Measurements from ENCODE around the gene KRTAP10-7.
"Not testable (repeated sequence)": the region's sequence is repeated elsewhere in the genome, so short reads cannot be mapped to it uniquely, and the experiment has no call there.

The KRTAP10-7 gene, protein sequence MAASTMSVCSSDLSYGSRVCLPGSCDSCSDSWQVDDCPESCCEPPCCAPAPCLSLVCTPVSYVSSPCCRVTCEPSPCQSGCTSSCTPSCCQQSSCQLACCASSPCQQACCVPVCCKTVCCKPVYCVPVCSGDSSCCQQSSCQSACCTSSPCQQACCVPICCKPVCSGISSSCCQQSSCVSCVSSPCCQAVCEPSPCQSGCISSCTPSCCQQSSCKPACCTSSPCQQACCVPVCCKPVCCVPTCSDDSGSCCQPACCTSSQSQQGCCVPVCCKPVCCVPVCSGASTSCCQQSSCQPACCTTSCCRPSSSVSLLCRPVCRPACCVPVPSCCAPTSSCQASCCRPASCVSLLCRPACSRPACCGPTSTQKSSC

DNA sequence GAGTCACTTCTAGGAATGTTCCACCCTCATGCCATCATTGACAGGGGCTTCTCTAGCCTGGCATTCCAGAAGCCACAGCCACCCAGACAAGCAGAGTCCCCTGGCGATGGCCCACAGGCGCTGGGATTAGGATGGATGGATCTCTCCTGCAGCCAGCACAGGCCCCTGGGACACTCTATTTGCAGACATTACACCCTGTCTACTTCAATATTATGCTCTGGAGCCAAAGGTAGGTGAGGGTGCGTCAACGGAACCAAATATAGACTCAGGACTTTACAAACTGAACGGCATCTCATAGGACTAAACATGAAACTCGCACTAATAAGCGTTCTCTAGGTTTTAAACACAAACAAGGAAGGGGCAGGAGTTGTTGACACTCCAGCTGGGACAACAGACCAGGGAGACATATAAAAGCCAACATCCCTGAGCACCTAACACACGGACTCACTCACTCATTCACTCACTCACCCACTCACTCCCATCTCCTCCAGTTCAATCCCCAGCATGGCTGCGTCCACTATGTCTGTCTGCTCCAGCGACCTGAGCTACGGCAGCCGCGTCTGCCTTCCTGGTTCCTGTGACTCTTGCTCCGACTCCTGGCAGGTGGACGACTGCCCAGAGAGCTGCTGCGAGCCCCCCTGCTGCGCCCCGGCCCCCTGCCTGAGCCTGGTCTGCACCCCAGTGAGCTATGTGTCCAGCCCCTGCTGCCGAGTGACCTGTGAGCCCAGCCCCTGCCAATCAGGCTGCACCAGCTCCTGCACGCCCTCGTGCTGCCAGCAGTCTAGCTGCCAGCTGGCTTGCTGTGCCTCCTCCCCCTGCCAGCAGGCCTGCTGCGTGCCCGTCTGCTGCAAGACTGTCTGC is at the start of gene KRTAP10-7:
Gene KRTAP10-7, plus strand, starts transcription at position 480 of the 861 bp plus-strand sequence. Its CDS starts 25 bp downstream, at position 505.
- not testable (repeated sequence) for DNase-seq

DNA sequence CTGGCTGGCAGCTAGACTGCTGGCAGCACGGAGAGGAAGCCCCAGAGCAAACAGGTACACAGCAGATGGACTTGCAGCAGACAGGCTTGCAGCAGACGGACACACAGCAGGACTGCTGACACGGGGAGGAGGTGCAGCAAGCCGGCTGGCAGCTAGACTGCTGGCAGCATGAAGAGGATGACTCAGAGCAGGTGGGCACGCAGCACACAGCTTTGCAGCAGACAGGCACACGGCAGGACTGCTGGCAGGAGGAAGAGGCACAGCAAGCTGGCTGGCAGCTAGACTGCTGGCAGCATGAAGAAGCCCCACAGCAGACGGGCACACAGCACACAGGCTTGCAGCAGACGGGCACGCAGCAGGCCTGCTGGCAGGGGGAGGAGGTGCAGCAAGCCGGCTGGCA is 49.6 kb upstream of the KRTAP10-7 start:
- no peak for DNase-seq

DNA sequence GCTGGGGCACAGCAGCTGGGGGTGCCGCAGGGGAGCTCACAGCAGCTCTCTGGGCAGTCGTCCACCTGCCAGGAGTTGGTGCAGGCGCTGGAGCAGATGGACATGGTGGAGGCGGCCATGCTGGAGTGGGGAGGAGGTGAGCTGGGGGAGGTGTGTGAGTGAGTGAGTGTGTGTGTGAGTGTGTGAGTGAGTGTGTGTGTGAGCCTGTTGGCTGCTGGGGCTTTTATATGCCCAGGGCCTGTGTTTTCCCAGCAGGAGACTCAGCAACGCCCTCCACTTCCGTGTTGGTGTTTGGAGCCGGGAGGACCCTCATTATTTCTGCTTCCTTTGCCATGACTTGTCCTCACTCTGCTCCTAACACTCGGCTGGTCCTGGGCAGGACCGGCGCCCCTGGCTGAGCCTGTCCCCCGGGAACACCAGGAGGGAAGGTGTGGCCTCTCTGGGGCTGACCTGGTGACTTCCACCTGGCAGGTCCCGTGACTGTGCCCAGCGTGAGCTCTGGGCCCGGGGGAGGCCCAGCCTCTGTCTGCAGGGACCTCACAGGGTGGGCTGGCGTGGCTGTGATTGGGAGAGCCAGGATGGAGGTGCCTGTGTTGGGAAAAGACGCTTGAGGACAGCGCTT is 48.9 kb upstream of the KRTAP10-7 start, which contains the start of gene KRTAP10-2:
Gene KRTAP10-2, minus strand, starts transcription at position 166 of the 622 bp plus-strand sequence. Its CDS starts 47 bp downstream, at position 119.
- no peak for DNase-seq

DNA sequence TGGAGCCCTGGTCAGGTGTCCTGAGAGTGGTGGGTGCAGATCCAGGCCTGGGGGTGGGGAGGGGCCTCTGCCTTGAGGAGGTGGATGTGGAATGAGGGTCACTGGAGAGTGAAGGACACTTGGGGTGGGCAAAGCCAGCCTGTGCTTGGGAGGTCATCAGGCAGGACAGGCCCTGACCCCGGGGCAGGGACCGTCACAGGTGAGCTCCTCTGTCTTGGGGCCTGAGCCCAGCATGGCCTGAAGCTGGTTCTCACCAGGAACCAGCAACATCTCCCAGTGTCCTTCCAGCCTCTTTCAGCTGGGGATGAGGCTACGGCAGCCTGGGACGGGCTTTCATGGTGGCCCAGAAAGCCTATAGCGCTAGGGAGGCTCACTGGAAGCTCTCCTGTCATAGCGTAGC is 48.3 kb upstream of the KRTAP10-7 start:
- no peak for DNase-seq

DNA sequence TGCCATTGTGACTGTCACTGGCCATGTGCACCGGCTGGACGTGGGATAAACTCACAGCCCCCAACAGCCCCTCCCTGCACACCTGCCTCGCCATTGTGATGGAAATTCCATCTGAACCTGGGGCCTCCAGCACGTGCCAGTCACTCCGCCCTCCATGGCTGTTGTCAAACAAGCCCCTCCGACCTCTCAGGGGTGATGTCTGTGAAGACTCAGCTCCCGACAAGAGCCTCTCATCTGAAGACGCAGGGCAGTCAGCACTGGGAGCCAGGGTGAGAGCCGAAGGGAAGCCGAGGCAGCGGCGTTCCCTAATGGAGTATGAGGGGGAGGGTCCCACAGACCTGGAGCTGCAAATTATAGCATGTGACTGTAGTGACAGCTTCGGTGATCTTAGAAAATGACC is 47.7 kb upstream of the KRTAP10-7 start:
- no peak for DNase-seq

DNA sequence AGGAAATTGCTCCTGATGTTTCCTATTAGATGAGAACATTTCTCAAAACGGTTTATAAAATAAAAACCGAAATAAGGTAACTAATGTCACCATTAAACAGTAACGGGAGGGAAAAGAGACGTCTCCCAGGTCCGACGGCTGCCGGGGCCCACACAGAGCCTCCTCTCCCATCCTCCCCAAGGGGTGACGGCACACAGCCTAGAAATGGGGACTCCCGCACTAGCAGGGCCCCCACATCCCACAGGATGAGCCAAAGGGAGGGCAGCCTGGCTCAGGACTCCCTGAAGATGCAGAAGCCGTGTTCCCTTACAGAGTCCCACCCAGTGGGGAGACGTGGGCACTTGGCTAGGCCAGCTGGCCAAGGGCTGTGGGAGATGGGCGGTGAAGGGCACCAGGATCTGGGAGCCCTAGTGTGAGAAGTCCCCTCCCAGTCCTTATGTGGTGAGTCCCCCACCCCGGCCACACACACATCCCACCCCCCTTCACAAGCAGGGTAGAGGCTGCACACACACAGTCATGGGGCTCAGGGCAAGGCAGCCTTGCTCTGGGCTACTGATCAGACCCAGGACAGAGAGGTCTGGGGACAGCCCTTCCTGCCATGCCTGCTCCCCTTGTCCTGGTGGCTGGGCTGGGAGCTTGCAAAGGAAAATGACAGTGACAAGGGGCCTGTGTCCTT is 45.1 kb upstream of the KRTAP10-7 start:
- no peak for DNase-seq

DNA sequence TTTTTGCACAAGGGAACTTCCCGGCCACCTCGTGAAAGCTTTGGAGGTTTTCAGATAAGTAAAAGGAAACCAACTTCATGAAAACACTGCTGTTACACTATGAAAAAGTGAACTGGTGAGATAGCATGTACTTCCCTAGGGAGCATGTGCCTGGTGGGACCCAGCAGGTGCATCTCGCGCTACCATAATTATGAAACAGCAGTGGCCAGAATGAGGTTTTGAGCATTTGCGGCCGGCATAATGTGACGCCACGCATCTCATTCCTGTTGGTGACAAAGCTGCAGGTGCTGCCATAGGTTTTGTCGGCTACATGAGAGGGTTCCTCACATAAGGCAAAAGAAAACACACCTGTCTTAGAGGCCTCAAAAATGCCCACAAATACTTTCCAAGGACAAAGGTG is 43.5 kb upstream of the KRTAP10-7 start:
- no peak for DNase-seq

DNA sequence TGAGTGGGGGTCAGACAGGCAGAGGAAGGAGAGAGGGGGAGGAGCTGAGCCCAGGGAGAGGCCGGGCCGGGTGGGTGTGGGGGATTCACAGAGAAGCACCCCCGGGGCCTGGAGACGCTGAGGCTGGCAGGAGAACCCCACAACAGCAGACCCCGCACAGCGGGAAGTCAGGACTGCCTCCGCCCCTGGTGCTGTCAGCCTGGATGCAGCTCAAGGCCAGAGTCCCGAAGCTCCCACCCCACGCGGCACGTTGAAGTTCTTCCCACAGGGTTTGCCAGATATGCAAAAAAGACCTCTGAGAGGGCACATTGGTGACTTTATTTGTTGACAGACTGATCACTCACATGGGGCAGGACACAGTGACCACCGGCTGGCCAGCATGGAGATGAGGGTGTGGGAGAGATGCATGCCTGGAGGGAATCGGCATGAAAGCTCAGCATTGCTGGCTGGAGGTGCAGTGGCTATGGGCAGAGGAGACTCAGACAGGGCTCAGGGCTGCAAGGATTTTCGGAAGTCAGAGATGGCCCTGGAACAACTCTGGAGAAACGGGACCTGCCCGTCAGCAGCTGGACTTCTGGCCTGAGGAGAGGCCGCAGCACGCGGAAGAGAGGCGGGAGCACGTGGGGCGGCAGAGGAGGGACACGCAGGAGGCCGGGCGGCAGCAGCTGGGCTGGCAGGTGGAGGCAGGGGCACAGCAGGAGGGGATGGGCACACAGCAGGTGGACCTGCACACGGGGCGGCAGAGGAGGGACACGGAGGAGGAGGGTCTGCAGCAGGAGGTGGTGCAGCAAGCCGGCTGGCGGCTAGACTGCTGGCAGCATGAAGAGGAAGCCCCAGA is 42.7 kb upstream of the KRTAP10-7 start:
- DNase-seq = no peak

DNA sequence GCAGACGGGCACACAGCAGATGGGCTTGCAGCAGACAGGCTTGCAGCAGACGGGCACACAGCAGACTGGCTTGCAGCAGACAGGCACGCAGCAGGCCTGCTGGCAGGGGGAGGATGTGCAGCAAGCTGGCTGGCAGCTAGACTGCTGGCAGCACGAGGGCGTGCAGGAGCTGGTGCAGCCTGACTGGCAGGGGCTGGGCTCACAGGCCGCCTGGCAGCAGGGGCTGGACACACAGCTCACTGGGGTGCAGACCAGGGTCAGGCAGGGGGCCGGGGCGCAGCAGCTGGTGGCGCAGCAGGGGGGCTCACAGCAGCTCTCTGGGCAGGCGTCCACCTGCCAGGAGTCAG is 42.1 kb upstream of the KRTAP10-7 start:
- DNase-seq = not testable (repeated sequence)

DNA sequence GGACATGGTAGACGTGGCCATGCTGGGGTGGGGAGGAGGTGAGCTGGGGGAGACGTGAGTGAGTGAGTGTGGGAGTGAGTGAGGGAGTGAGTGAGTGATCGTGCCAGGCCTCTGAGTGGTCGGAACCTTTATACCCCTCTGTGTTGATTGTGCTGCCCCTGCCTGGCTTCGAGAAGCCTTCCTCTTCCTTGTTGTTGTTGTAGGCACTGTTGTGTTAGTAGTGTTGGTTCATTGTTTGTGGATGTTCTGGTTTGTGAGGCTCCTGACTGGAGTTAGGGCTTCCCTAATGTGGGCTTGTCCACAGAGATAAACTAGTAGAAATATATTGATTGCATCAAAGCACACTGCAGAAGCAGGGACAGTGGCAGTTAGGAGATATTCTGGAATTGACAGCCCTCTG is 41.7 kb upstream of the KRTAP10-7 start, which contains the start of gene KRTAP10-3:
Gene KRTAP10-3, minus strand, starts transcription at position 101 of the 400 bp plus-strand sequence. Its CDS starts 80 bp downstream, at position 21.
- DNase-seq = no peak

DNA sequence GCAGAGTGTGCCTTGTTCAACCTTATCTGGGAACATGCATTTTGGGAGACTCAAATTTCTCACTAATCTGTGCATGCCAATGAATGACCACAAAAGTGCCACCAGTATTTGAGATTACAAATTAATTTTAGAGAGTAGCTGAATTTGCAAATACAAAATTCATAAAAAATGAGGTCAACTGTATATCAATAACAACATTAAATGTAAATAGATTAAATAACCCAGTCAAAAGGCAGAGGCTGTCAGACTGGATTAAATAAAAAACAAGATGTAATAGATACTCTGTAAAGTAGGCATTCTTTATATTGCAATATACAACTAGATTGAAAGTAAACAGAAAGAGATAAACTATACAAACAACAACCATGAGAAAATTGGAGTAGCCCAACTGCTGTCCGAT is 36.3 kb upstream of the KRTAP10-7 start:
- no peak for DNase-seq

DNA sequence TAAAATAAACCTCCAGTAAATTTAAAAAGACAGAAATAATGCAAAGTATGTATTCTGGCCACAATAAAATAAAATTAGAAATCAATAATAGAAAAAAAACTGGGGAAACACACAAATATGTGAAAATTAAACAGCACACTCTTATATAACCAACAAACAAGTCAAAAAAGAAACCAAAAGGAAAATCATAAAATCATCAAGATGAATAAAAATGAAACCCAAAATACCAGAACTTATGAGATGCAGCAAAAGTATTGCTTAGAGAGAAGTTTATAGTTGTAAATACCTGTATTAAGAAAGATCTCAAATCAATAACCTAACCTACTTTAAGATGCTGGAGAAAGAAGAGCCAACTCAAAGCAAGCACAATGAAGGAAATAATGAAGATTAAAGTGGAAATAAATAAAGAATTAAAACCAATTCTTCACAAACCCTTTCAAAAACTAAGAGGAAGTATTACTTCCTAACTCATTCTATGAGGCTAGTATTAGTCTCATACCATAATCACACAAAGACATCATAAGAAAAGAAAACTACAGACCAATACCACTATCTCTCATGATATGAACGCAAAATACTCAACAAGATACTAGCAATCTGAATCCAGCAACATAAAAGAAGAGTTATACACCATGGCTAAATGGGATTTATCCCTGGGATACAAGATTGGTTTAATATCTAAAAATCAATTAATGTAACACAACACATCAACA is 35.4 kb upstream of the KRTAP10-7 start:
- no peak for DNase-seq

DNA sequence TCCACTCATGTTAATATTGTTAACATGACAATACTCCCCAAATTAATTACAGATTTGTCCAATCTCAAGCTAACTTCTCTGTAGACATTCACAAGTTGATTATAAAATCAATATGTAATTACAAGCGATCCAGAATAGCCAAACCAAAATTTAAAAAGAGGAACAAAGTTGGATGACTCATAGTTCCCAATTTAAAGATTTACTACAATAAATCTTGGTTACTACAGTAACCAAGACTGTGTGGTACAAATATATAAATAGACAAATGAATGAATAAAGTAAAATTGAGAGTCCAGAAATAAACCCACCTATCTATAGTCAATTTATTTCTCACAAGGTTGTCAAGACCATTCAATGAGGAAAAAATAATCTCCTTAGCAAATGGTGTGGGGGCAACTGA is 34.0 kb upstream of the KRTAP10-7 start:
- DNase-seq = no peak

DNA sequence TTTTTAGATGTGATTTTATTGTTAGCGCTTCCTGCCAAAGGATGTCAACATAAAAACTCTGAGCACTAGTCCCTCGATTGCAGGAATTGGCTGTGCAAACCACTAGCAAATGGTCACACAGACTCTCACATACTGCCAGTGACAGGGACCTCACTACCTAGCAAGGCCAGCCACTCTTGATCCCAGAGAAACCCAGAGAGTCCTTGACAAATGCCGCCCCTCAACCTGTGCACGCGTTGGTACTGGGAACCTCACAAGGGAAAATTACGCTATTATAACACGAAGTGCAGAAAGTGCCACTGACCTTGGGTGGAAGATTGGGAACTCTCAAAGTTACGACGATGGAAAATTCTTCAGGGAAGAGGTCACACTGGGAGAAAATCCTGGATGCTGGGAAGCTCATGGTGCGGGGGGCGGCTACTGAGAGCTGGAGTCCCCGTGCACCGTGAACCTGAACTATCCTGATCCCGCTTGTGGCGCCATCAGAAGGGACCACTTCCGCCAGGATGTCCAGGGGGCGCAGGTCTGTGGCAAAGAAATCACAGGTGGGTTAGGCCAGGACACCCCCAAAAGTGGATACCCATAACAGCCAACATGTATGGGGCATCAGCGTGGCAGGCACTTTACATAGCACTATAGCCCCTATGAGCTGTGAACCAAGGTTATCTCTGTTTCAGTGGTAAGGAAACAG is 32.8 kb upstream of the KRTAP10-7 start:
- DNase-seq = no peak

DNA sequence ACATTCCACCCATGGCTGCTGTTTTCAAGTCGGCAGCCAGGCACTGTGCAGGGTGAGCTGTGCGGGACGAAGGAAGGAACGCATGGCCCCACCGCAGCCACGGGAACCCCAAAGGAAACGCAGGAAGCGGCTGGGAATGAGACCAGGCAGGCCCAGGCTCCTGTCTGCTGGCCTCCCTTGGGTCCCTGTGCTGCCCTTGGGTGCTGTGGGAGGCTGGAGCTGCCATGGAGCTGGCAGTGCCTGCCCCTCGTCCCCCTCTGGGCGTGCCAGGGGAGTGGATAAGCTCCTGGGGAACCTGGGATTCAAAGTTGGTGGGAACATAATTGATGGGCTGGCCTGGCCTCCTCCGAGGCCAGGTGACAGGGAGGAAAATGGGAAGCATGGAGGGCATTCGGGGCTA is 32.1 kb upstream of the KRTAP10-7 start:
- DNase-seq = no peak

DNA sequence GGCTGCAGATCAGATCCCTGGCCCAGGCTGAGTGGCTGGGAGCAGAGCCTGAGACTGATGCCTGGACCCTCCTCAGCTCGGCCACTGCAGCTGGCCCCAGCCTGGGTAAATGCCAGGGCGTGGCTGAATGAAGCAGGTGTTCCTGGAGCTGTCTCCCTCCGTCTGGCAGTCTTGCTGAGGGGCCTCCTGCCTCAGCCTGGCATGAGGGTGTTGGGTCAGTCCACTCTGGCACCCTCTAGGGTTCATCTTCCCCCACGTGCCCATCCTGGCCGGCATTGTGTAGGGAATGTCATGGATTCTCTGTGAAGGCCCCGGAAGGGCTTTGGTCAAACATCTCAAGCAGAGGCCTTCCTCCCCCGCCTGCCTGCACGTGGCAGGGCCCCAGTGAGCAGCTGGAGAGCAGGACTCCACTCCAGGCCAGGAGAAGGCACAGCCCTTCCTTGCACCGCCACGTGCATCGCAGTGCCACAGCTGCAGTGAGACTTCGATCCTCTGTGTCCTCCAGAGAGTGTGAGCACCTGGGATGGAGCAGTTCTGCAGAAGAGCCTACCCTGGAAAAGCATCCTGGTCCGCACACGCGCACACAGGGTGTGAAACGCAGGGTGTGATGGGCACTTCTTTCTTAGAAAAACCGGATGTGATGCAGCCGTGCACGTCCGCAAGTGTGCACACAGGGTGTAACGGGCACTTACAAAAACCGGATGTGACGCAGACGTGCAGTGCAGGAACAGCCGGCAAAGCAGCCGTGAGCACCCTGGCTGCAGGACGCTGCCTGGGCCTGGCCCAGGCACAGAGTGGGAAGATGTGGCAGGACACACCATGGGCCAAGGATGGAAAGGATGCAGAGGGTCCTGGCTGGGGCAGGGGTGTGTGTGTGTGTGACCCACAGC is 31.5 kb upstream of the KRTAP10-7 start:
- DNase-seq = no peak

DNA sequence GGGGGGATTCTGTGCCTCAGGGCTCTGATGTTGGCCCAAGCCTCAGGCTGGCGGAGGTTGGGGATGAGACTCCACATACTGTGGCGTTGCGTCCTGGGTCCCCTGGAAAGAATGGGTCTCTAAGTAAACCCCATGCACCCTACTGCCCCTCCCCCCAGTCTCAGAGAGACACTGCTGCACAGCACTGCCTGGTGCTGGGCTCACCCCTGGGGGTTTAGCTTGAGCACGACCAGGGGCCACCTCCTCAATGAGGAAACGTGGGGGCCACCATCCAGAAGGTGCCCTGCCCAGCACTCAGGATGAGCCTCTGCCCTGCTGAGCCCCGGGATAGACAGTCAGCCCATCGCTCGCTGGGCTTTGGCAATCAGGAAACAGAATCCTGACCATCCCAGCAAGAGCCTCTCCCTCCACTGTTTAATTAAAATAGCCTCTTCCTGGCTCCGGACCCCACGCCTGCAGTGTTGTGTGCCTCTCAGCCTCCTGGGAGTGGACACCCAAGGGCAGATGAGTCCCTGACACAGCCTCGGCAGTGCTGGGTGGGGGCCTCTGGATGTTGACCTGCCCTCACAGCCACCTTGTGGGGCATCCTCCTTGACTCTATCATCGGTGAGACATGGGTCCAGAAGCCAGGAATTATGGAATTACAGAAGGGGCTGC is 30.4 kb upstream of the KRTAP10-7 start:
- no peak for DNase-seq

DNA sequence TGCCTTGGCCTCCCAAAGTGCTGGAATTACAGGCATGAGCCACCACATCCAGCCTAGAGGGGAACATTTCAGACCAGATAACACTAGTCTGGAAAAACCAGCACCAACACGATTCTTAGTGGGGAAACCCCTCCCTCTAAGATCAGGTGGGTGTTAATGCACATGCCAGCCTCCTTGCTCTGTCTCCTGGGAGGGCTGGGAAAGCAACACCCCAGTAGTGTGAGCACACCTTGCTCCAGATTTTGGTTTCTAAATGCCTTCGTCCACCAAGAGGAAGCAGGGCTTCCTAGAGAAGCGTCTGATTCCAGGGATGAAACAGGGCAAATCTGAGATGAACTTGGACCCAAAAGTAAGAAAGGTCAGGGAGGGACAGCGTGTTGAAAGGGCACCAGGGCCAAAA is 29.1 kb upstream of the KRTAP10-7 start:
- no peak for DNase-seq
